ENCODE data around the gene HDAC1. TPM values are rescaled to one million over a fixed set of nuclear protein-coding genes. Genes with fewer than 3 reads are reported as not detected.
"Not testable (repeated sequence)": the region's sequence is repeated elsewhere in the genome, so short reads cannot be mapped to it uniquely, and the experiment has no call there.

Gene HDAC1
- total RNA-seq, 1 donor from 2014 or later, result 37.6 TPM

DNA sequence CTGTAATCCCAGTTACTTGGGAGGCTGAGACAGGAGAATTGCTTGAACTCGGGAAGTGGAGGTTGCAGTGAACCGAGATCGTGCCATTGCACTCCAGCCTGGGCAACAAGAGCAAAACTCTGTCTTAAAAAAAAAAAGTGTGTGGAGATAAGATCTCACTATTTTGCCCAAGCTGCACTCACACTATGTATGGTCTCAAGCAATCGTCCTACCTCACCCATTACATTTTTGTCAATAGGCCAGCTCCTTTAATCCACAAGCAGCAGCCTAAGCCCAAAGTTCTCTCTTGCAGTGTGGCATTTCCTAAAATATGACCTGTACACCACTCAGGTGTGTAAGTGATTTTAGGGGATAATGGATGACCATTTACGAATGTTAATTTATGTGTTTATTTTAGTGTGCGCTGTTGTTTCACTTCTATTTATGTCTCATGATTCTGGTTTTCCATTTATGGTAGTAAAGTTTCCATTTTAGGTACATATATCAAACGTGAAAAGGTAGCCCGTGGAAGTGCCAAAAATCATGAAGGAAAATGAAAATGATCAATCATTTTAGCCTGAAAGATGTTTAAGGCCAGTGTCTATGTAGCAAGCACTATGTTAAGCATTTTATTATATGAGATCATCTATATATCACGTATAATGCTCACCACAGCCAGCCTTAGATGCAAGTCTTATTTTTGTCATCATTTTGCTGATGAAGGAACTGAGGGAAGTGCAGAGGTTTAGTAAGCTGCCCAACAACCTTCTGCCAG, 35.2 kb upstream of the HDAC1 start:
- Histone ChIP-seq H3K4me1 (ENCODE audit: control insufficient read depth in 3 of 3, insufficient read depth in 3 of 3, low read length in 3 of 3) (peaks cover 6 to 9% (median 7%) of the 10 kb centered on the region in 3 donors), H3K27ac (ENCODE audit: low read depth, low read length) (no peak overlapping the region), H3K36me3 (ENCODE audit: control insufficient read depth in 3 of 3, insufficient read depth in 3 of 3, low read length in 3 of 3) (no peaks in the 10 kb centered on the region), H3K4me3 (ENCODE audit: low read length in 3 of 3) (no peak overlapping the region), H3K9ac (ENCODE audit: low read depth in 1 of 3, low read length in 3 of 3) (no peak overlapping the region), H3K27me3 (ENCODE audit: control insufficient read depth in 3 of 3, insufficient read depth in 3 of 3, low read length in 3 of 3) (no peaks in the 10 kb centered on the region), H3K9me3 (ENCODE audit: control insufficient read depth in 3 of 3, low read length in 3 of 3) (no peaks in the 10 kb centered on the region)

DNA sequence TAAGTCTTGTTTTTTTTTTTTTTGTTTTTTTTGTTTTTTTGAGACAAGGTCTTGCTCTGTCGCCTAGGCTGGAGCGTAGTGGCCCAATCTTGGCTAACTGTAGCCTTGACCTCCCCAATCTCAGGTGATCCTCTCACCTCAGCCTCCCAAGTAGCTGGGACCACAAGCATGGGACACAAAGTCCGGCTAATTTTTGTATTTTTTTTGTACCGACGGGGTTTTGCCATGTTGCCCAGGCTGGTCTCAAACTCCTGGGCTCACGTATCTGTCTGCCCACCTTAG, 34.7 kb upstream of the HDAC1 start:
- Histone ChIP-seq H3K4me3 (ENCODE audit: low read length in 3 of 3) (no peak overlapping the region), H3K27me3 (ENCODE audit: control insufficient read depth in 3 of 3, insufficient read depth in 3 of 3, low read length in 3 of 3) (no peaks in the 10 kb centered on the region), H3K9me3 (ENCODE audit: control insufficient read depth in 3 of 3, low read length in 3 of 3) (no peaks in the 10 kb centered on the region), H3K4me1 (ENCODE audit: control insufficient read depth in 3 of 3, insufficient read depth in 3 of 3, low read length in 3 of 3) (peaks cover 5 to 9% (median 6%) of the 10 kb centered on the region in 3 donors), H3K36me3 (ENCODE audit: control insufficient read depth in 3 of 3, insufficient read depth in 3 of 3, low read length in 3 of 3) (no peaks in the 10 kb centered on the region), H3K9ac (ENCODE audit: low read depth in 1 of 3, low read length in 3 of 3) (no peak overlapping the region), H3K27ac (ENCODE audit: low read depth, low read length) (no peak overlapping the region)

- not testable (repeated sequence) for H3K27ac ChIP-seq (ENCODE audit: low read depth, low read length); H3K4me3 ChIP-seq (ENCODE audit: low read length in 3 of 3); H3K4me1 ChIP-seq (ENCODE audit: control insufficient read depth in 3 of 3, insufficient read depth in 3 of 3, low read length in 3 of 3); H3K9me3 ChIP-seq (ENCODE audit: control insufficient read depth in 3 of 3, low read length in 3 of 3); H3K9ac ChIP-seq (ENCODE audit: low read depth in 1 of 3, low read length in 3 of 3); H3K36me3 ChIP-seq (ENCODE audit: control insufficient read depth in 3 of 3, insufficient read depth in 3 of 3, low read length in 3 of 3); H3K27me3 ChIP-seq (ENCODE audit: control insufficient read depth in 3 of 3, insufficient read depth in 3 of 3, low read length in 3 of 3)
Measured at GRCh38 chr1:32263236-32263593, 28.7 kb upstream of the HDAC1 start.

- Histone ChIP-seq H3K36me3 (ENCODE audit: control insufficient read depth in 3 of 3, insufficient read depth in 3 of 3, low read length in 3 of 3) (no peaks in the 10 kb centered on the region), H3K27me3 (ENCODE audit: control insufficient read depth in 3 of 3, insufficient read depth in 3 of 3, low read length in 3 of 3) (no peaks in the 10 kb centered on the region), H3K27ac (ENCODE audit: low read depth, low read length) (no peak overlapping the region), H3K4me3 (ENCODE audit: low read length in 3 of 3) (no peak overlapping the region), H3K4me1 (ENCODE audit: control insufficient read depth in 3 of 3, insufficient read depth in 3 of 3, low read length in 3 of 3) (no peaks in the 10 kb centered on the region), H3K9ac (ENCODE audit: low read depth in 1 of 3, low read length in 3 of 3) (no peak overlapping the region), H3K9me3 (ENCODE audit: control insufficient read depth in 3 of 3, low read length in 3 of 3) (no peaks in the 10 kb centered on the region)
Measured at GRCh38 chr1:32263744-32264143, 28.1 kb upstream of the HDAC1 start.

GRCh38 chr1:32265846-32266245, 26.0 kb upstream of the HDAC1 start:
- Histone ChIP-seq H3K9me3 (ENCODE audit: control insufficient read depth in 3 of 3, low read length in 3 of 3) (no peaks in the 10 kb centered on the region), H3K27ac (ENCODE audit: low read depth, low read length) (no peak overlapping the region), H3K36me3 (ENCODE audit: control insufficient read depth in 3 of 3, insufficient read depth in 3 of 3, low read length in 3 of 3) (no peaks in the 10 kb centered on the region), H3K4me3 (ENCODE audit: low read length in 3 of 3) (no peak overlapping the region), H3K9ac (ENCODE audit: low read depth in 1 of 3, low read length in 3 of 3) (no peak overlapping the region), H3K27me3 (ENCODE audit: control insufficient read depth in 3 of 3, insufficient read depth in 3 of 3, low read length in 3 of 3) (no peaks in the 10 kb centered on the region), H3K4me1 (ENCODE audit: control insufficient read depth in 3 of 3, insufficient read depth in 3 of 3, low read length in 3 of 3) (no peaks in the 10 kb centered on the region)

DNA sequence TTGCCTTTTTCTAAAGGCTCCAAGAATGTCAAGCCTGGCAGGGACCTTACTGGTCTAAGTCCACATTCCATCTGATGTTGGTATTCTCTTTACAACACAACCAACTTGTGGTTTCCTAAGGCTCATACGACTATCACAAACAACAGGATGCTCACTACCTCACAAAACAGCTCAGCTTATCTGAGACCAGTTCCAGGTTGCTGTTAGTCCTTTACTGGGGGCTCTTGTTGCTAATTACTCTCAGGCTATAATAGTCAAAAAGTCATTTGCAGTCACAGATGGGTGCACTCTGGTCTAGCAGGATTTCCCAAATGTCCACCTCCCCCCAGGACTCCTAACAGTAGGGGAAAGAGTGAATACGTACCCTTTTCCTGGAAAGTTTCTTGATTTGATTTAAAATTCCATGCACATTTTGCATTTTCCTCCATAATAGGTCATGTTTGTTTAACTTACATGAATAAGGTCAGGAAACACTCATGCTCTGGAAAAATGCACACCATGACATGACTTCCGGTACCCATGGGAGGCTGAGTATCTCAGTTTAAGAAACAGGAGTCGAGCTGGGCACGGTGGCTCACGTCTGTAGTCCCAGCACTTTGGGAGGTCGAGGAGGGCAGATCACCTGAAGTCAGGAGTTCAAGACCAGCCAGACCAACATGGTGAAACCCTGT, 24.8 kb upstream of the HDAC1 start:
- H3K4me1 ChIP-seq (ENCODE audit: control insufficient read depth in 3 of 3, insufficient read depth in 3 of 3, low read length in 3 of 3), result no peaks in the 10 kb centered on the region
- no peak overlapping the region for H3K9ac ChIP-seq (ENCODE audit: low read depth in 1 of 3, low read length in 3 of 3)
- H3K4me3 ChIP-seq (ENCODE audit: low read length in 3 of 3), result no peak overlapping the region
- H3K27ac ChIP-seq (ENCODE audit: low read depth, low read length), result no peak overlapping the region
- no peaks in the 10 kb centered on the region for H3K36me3 ChIP-seq (ENCODE audit: control insufficient read depth in 3 of 3, insufficient read depth in 3 of 3, low read length in 3 of 3)
- H3K9me3 ChIP-seq (ENCODE audit: control insufficient read depth in 3 of 3, low read length in 3 of 3), result no peaks in the 10 kb centered on the region
- peaks cover 0 to 4% (median 3%) of the 10 kb centered on the region in 3 donors for H3K27me3 ChIP-seq (ENCODE audit: control insufficient read depth in 3 of 3, insufficient read depth in 3 of 3, low read length in 3 of 3)

DNA sequence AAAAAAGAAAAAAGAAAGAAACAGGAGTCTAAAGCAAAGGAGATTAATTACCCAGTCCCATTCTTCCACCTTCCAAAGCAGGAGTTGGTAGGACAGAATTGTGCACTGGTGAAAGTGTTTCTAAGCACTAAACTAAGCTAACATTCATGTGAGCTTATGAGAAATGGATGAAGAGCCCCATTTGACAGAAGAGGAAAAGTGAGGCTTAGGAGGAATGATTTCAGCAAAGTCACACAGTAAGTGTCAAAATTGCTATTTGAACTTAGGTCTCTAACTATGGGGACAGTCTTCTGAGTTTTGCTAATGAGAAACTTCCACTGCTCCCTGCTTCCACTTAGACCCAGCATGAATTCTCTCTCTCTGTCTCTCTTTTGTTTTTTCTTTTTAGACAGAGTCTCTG, 22.1 kb upstream of the HDAC1 start:
- Histone ChIP-seq H3K27ac (ENCODE audit: low read depth, low read length) (no peak overlapping the region), H3K9ac (ENCODE audit: low read depth in 1 of 3, low read length in 3 of 3) (no peak overlapping the region), H3K27me3 (ENCODE audit: control insufficient read depth in 3 of 3, insufficient read depth in 3 of 3, low read length in 3 of 3) (peaks cover 22 to 30% (median 24%) of the 10 kb centered on the region in 3 donors), H3K4me3 (ENCODE audit: low read length in 3 of 3) (no peak overlapping the region), H3K4me1 (ENCODE audit: control insufficient read depth in 3 of 3, insufficient read depth in 3 of 3, low read length in 3 of 3) (no peaks in the 10 kb centered on the region), H3K9me3 (ENCODE audit: control insufficient read depth in 3 of 3, low read length in 3 of 3) (no peaks in the 10 kb centered on the region), H3K36me3 (ENCODE audit: control insufficient read depth in 3 of 3, insufficient read depth in 3 of 3, low read length in 3 of 3) (no peaks in the 10 kb centered on the region)

GRCh38 chr1:32272557-32273390, 19.1 kb upstream of the HDAC1 start:
- H3K9me3 ChIP-seq (ENCODE audit: control insufficient read depth in 3 of 3, low read length in 3 of 3), result no peaks in the 10 kb centered on the region
- H3K9ac ChIP-seq (ENCODE audit: low read depth in 1 of 3, low read length in 3 of 3), result no peak overlapping the region
- no peak overlapping the region for H3K27ac ChIP-seq (ENCODE audit: low read depth, low read length)
- H3K27me3 ChIP-seq (ENCODE audit: control insufficient read depth in 3 of 3, insufficient read depth in 3 of 3, low read length in 3 of 3), result peaks cover 43 to 55% (median 46%) of the 10 kb centered on the region in 3 donors
- no peaks in the 10 kb centered on the region for H3K4me1 ChIP-seq (ENCODE audit: control insufficient read depth in 3 of 3, insufficient read depth in 3 of 3, low read length in 3 of 3)
- H3K4me3 ChIP-seq (ENCODE audit: low read length in 3 of 3), result no peak overlapping the region
- no peaks in the 10 kb centered on the region for H3K36me3 ChIP-seq (ENCODE audit: control insufficient read depth in 3 of 3, insufficient read depth in 3 of 3, low read length in 3 of 3)

DNA sequence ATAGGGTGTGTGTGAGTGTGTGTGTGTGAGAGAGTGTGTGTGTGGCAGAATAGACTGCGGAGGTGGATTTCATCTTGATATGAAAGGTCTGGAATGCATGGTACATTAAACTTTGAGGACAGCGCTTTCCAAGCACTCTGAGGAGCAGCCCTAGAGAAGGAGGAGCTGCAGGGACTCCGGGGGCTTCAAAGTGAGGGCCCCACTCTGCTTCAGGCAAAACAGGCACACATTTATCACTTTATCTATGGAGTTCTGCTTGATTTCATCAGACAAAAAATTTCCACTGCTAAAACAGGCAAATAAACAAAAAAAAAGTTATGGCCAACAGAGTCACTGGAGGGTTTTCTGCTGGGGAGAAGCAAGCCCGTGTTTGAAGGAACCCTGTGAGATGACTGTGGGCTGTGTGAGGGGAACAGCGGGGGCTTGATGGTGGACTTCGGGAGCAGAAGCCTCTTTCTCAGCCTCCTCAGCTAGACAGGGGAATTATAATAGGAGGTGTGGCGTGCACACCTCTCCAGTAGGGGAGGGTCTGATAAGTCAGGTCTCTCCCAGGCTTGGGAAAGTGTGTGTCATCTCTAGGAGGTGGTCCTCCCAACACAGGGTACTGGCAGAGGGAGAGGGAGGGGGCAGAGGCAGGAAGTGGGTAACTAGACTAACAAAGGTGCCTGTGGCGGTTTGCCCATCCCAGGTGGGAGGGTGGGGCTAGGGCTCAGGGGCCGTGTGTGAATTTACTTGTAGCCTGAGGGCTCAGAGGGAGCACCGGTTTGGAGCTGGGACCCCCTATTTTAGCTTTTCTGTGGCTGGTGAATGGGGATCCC, 18.3 kb upstream of the HDAC1 start:
- no peaks in the 10 kb centered on the region for H3K4me1 ChIP-seq (ENCODE audit: control insufficient read depth in 3 of 3, insufficient read depth in 3 of 3, low read length in 3 of 3)
- no peaks in the 10 kb centered on the region for H3K9me3 ChIP-seq (ENCODE audit: control insufficient read depth in 3 of 3, low read length in 3 of 3)
- no peaks in the 10 kb centered on the region for H3K36me3 ChIP-seq (ENCODE audit: control insufficient read depth in 3 of 3, insufficient read depth in 3 of 3, low read length in 3 of 3)
- H3K4me3 ChIP-seq (ENCODE audit: low read length in 3 of 3), result no peak overlapping the region
- no peak overlapping the region for H3K27ac ChIP-seq (ENCODE audit: low read depth, low read length)
- H3K9ac ChIP-seq (ENCODE audit: low read depth in 1 of 3, low read length in 3 of 3), result no peak overlapping the region
- H3K27me3 ChIP-seq (ENCODE audit: control insufficient read depth in 3 of 3, insufficient read depth in 3 of 3, low read length in 3 of 3), result peaks cover 43 to 59% (median 49%) of the 10 kb centered on the region in 3 donors
